ENCODE measurements around the gene CACNA1H.

CACNA1H gene

DNA sequence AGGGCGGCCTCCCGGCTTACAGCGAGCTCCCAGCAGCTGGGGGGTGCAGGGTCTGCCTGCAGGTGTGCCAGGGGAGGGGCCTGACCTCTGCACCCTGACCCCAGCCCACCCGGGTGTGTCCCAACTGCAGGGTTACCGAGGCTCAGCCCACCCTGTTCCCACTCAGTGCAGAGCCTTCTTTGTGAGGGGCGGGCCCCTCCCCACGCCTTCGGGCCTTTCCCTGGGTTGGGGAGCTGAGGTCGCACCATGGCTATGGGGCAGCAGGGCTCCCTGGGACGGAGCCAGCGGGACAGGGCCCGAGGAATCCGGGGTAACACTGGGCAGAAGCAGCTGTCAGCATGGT is 17.1 kb downstream of the CACNA1H start:
- Histone ChIP-seq H3K4me3 (ENCODE audit: low read length) (no peak overlapping the region), H3K79me2 (ENCODE audit: control insufficient read depth, low read length) (no peaks in the 10 kb centered on the region), H4K20me1 (ENCODE audit: control insufficient read depth, insufficient read depth, low read depth, low read length) (no peaks in the 10 kb centered on the region), H3K9me3 (ENCODE audit: control insufficient read depth, insufficient read depth, low read length) (no peaks in the 10 kb centered on the region), H3K36me3 (ENCODE audit: control insufficient read depth, low read length) (no peaks in the 10 kb centered on the region), H3K27ac (ENCODE audit: low read depth, low read length) (no peak overlapping the region), H3K4me1 (ENCODE audit: control insufficient read depth, low read length) (no peaks in the 10 kb centered on the region), H3K27me3 (ENCODE audit: control insufficient read depth, low read length) (no peaks in the 10 kb centered on the region), H3F3A (ENCODE audit: control insufficient read depth, insufficient read depth) (no peaks in the 10 kb centered on the region), H3K9me2 (replicated peaks; ENCODE audit: control insufficient read depth, low read length) (no peaks in the 10 kb centered on the region), H3K4me2 (ENCODE audit: low read length) (no peak overlapping the region)
- TF ChIP-seq EZH2phosphoT487 (IDR thresholded peaks at IDR 0.05; ENCODE audit: borderline replicate concordance, low read length) (no peak), CTCF (IDR thresholded peaks at IDR 0.05; ENCODE audit: low read depth, low read length, poor library complexity, severe bottlenecking) (no peak)

DNA sequence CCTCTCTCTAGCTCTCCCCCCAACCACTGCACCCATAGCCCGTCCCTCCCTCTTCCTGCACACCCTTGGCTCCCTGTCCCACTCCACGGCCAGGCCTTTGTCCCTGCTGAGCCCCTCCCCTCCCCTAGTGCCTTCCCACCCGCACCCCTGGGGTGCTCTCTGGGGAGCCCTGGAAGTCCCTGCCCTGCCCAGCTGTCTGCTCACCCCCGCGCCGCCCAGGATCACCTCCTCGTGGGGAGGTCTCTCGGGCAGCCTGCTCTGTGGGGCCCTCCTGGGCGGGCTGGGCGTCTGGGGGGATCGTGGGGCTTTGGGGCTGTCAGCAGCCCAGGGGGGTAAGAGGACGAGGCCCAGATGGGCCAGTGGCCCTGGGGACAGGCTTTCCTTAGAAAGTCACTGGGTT is 18.1 kb downstream of the CACNA1H start:
- Histone ChIP-seq H3K9me3 (ENCODE audit: control insufficient read depth, insufficient read depth, low read length) (no peaks in the 10 kb centered on the region), H4K20me1 (ENCODE audit: control insufficient read depth, insufficient read depth, low read depth, low read length) (no peaks in the 10 kb centered on the region), H3F3A (ENCODE audit: control insufficient read depth, insufficient read depth) (no peaks in the 10 kb centered on the region), H3K4me3 (ENCODE audit: low read length) (no peak overlapping the region), H3K4me1 (ENCODE audit: control insufficient read depth, low read length) (no peaks in the 10 kb centered on the region), H3K4me2 (ENCODE audit: low read length) (no peak overlapping the region), H3K79me2 (ENCODE audit: control insufficient read depth, low read length) (no peaks in the 10 kb centered on the region), H3K9me2 (replicated peaks; ENCODE audit: control insufficient read depth, low read length) (no peaks in the 10 kb centered on the region), H3K27me3 (ENCODE audit: control insufficient read depth, low read length) (no peaks in the 10 kb centered on the region), H3K36me3 (ENCODE audit: control insufficient read depth, low read length) (no peaks in the 10 kb centered on the region), H3K27ac (ENCODE audit: low read depth, low read length) (no peak overlapping the region)
- TF ChIP-seq EZH2phosphoT487 (IDR thresholded peaks at IDR 0.05; ENCODE audit: borderline replicate concordance, low read length) (no peak), CTCF (IDR thresholded peaks at IDR 0.05; ENCODE audit: low read depth, low read length, poor library complexity, severe bottlenecking) (no peak)

DNA sequence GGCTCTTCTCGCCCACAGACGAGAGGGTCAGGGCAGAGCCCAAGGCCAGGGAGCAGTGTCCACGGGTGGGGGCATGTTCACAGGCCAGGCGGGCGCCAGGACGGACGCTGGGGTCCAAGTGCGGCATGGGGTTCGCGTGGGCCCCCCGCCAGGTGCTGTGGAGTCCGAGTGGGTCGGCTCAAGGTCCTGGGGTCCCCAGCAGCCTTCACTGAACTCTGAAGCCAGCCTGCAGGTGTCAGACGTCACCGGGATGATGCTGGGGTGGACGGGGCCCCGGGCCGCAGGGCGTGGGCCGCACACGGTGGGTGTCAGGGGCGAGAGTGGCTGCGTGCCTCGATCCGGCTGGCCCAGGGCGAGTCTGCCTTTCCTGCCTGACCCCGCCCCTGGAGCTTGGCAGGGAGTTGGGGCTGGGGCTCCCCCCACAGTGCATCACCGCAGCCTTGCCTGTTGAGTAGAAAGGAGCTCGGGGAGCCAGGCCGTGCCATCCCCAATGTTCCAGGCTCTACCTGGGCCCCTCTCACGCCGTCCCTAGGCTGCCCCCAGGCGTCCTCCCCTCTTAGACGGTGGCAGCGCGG is 19.0 kb downstream of the CACNA1H start:
- H3K27me3 ChIP-seq (ENCODE audit: control insufficient read depth, low read length) = no peaks in the 10 kb centered on the region
- H3K4me2 ChIP-seq (ENCODE audit: low read length) = no peak overlapping the region
- no peaks in the 10 kb centered on the region for H3F3A ChIP-seq (ENCODE audit: control insufficient read depth, insufficient read depth)
- no peak overlapping the region for H3K27ac ChIP-seq (ENCODE audit: low read depth, low read length)
- no peaks in the 10 kb centered on the region for H3K9me3 ChIP-seq (ENCODE audit: control insufficient read depth, insufficient read depth, low read length)
- H3K9me2 ChIP-seq (replicated peaks; ENCODE audit: control insufficient read depth, low read length) = no peaks in the 10 kb centered on the region
- no peak for TF ChIP-seq EZH2phosphoT487 (IDR thresholded peaks at IDR 0.05; ENCODE audit: borderline replicate concordance, low read length)
- no peaks in the 10 kb centered on the region for H4K20me1 ChIP-seq (ENCODE audit: control insufficient read depth, insufficient read depth, low read depth, low read length)
- no peaks in the 10 kb centered on the region for H3K79me2 ChIP-seq (ENCODE audit: control insufficient read depth, low read length)
- H3K36me3 ChIP-seq (ENCODE audit: control insufficient read depth, low read length) = no peaks in the 10 kb centered on the region
- H3K4me1 ChIP-seq (ENCODE audit: control insufficient read depth, low read length) = no peaks in the 10 kb centered on the region
- no peak overlapping the region for H3K4me3 ChIP-seq (ENCODE audit: low read length)

DNA sequence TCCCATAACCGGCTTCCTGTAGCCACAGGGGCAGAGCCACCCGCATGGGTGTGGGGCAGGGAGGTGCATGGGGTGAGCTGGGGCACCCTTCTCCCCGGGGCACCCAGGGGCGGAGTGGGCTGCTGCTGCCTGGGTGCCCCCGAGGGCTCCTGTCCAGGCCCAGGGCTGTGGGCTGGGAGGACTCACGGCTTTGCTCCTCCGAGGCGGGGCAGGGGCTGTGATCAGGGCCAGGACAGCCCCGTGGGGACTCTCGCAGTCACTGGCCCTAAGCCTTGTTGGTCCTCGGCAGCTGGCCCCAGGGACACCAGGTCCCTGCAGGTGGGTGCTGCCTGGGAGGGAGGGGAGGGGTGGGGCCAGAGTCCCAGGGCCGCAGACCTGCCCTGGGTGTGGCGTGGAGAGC is 19.7 kb downstream of the CACNA1H start:
- H3F3A ChIP-seq (ENCODE audit: control insufficient read depth, insufficient read depth) = no peaks in the 10 kb centered on the region
- no peaks in the 10 kb centered on the region for H4K20me1 ChIP-seq (ENCODE audit: control insufficient read depth, insufficient read depth, low read depth, low read length)
- no peaks in the 10 kb centered on the region for H3K4me1 ChIP-seq (ENCODE audit: control insufficient read depth, low read length)
- H3K27ac ChIP-seq (ENCODE audit: low read depth, low read length) = no peak overlapping the region
- H3K36me3 ChIP-seq (ENCODE audit: control insufficient read depth, low read length) = no peaks in the 10 kb centered on the region
- H3K4me3 ChIP-seq (ENCODE audit: low read length) = no peak overlapping the region
- H3K9me2 ChIP-seq (replicated peaks; ENCODE audit: control insufficient read depth, low read length) = no peaks in the 10 kb centered on the region
- no peaks in the 10 kb centered on the region for H3K27me3 ChIP-seq (ENCODE audit: control insufficient read depth, low read length)
- H3K4me2 ChIP-seq (ENCODE audit: low read length) = no peak overlapping the region
- no peaks in the 10 kb centered on the region for H3K9me3 ChIP-seq (ENCODE audit: control insufficient read depth, insufficient read depth, low read length)
- no peaks in the 10 kb centered on the region for H3K79me2 ChIP-seq (ENCODE audit: control insufficient read depth, low read length)
- no peak for TF ChIP-seq EZH2phosphoT487 (IDR thresholded peaks at IDR 0.05; ENCODE audit: borderline replicate concordance, low read length)
- no peak for TF ChIP-seq CTCF (IDR thresholded peaks at IDR 0.05; ENCODE audit: low read depth, low read length, poor library complexity, severe bottlenecking)

All from DOHH2 (cell line).